H1 (cell line): ENCODE results near the gene ZBP1.

Source experiments
- BRCA1 ChIP-seq: IDR thresholded peaks from 2 replicates; pipeline ENCODE4 v1.6.1; 2012; ENCODE audit warnings: low read depth, low read length, improper control_type of control experiment
- EGR1 ChIP-seq: IDR thresholded peaks from 2 replicates; pipeline ENCODE4 v1.6.1; 2011; ENCODE audit warnings: low read depth, low read length, borderline replicate concordance
- EP300 ChIP-seq, 2 experiments: IDR thresholded peaks; 1 replicate in 1 of 2; 2 replicates in 1 of 2; pipeline ENCODE4 v1.6.1; 2011 to 2012; ENCODE audit warnings: low read depth in 2 of 2, low read length in 2 of 2, mild to moderate bottlenecking in 2 of 2, borderline replicate concordance in 1 of 2, inconsistent platforms in 1 of 2, moderate library complexity in 1 of 2
- GABPA ChIP-seq: IDR thresholded peaks from 2 replicates; pipeline ENCODE4 v1.6.1; 2011; ENCODE audit warnings: mild to moderate bottlenecking, low read length, moderate library complexity, borderline replicate concordance; ENCODE audit not compliant: insufficient read depth
- POLR2A ChIP-seq, 2 experiments: IDR thresholded peaks; 1 replicate in 1 of 2; 2 replicates in 1 of 2; pipeline ENCODE4 v1.6.1; 2011; ENCODE audit warnings: low read depth in 2 of 2, low read length in 2 of 2, mild to moderate bottlenecking in 2 of 2; ENCODE audit errors: control extremely low read depth in 1 of 2
- POLR2AphosphoS5 ChIP-seq: IDR thresholded peaks from 2 replicates; pipeline ENCODE4 v1.6.1; 2011; ENCODE audit warnings: low read depth, low read length
- RNF2 ChIP-seq: fragments of 200-900, 300-1000 bp; sonication (generic); IDR thresholded peaks from 2 replicates; pipeline ENCODE4 v1.7.1; 2016; ENCODE audit warnings: borderline replicate concordance, low read depth, mild to moderate bottlenecking, antibody characterized with exemption, low read length; ENCODE audit not compliant: poor library complexity, severe bottlenecking; ENCODE audit errors: missing control alignments
- SIN3A ChIP-seq, 2 experiments: IDR thresholded peaks in 1 of 2; conservative IDR thresholded peaks in 1 of 2; 2 replicates each; pipeline ENCODE4 v1.6.1; 2011 to 2012; ENCODE audit warnings: low read length in 2 of 2, improper control_type of control experiment in 1 of 2, low read depth in 1 of 2, mild to moderate bottlenecking in 1 of 2
- TAF1 ChIP-seq: IDR thresholded peaks from 2 replicates; pipeline ENCODE4 v1.6.1; 2011; ENCODE audit warnings: mild to moderate bottlenecking, low read depth, low read length
- TEAD4 ChIP-seq: IDR thresholded peaks from 2 replicates; pipeline ENCODE4 v1.6.1; 2012; ENCODE audit warnings: low read depth, low read length, inconsistent platforms, mixed read lengths
- TF ChIP-seq, protein P1 (sequence below), 3 experiments: IDR thresholded peaks; 1 replicate in 2 of 3; 2 replicates in 1 of 3; pipeline versions ENCODE4 v1.5.1 to v1.6.1; 2011; ENCODE audit warnings: low read length in 3 of 3, mild to moderate bottlenecking in 3 of 3, inconsistent platforms in 2 of 3, low read depth in 1 of 3, moderate library complexity in 1 of 3; ENCODE audit not compliant: insufficient read depth in 1 of 3; ENCODE audit errors: control extremely low read depth in 1 of 3
- TF ChIP-seq, protein P2 (sequence below): IDR thresholded peaks from 2 replicates; pipeline ENCODE4 v1.6.1; 2011; ENCODE audit warnings: low read length, improper control_type of control experiment

DNA sequence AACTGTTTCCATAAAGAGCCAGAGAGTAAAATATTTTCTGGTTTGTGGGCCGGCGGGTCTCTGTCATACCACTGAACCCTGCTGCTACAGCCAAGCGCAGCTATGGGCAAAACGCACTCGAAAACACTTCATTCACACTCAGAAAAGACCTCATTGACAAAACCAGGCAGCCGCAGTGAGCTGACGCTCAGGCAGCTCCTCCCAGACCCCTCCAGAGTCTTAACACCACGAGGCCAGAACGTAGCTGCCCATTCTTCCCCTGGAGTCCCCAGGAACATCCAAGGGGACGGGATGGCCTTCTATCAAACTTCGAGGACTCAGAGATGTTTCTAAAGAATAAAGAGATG lies 35.6 kb upstream of the ZBP1 start:
- no peak for TF ChIP-seq POLR2A (IDR thresholded peaks at IDR 0.05; ENCODE audit: control extremely low read depth in 1 of 2, low read depth in 2 of 2, low read length in 2 of 2)
- no peak for TF ChIP-seq RNF2
- no peak for TF ChIP-seq POLR2AphosphoS5
- TF ChIP-seq, protein P1, sequence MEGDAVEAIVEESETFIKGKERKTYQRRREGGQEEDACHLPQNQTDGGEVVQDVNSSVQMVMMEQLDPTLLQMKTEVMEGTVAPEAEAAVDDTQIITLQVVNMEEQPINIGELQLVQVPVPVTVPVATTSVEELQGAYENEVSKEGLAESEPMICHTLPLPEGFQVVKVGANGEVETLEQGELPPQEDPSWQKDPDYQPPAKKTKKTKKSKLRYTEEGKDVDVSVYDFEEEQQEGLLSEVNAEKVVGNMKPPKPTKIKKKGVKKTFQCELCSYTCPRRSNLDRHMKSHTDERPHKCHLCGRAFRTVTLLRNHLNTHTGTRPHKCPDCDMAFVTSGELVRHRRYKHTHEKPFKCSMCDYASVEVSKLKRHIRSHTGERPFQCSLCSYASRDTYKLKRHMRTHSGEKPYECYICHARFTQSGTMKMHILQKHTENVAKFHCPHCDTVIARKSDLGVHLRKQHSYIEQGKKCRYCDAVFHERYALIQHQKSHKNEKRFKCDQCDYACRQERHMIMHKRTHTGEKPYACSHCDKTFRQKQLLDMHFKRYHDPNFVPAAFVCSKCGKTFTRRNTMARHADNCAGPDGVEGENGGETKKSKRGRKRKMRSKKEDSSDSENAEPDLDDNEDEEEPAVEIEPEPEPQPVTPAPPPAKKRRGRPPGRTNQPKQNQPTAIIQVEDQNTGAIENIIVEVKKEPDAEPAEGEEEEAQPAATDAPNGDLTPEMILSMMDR (IDR thresholded peaks at IDR 0.05; ENCODE audit: control extremely low read depth in 1 of 3, insufficient read depth in 1 of 3, low read depth in 1 of 3, low read length in 3 of 3), result no peak
- TF ChIP-seq EGR1, result no peak
- TF ChIP-seq BRCA1, result no peak
- TF ChIP-seq TEAD4, result no peak
- no peak for TF ChIP-seq SIN3A (conservative IDR thresholded peaks at IDR 0.05 in 1 of 2, IDR thresholded peaks at IDR 0.05 in 1 of 2; ENCODE audit: low read depth in 1 of 2, low read length in 2 of 2)
- TF ChIP-seq, protein P2, sequence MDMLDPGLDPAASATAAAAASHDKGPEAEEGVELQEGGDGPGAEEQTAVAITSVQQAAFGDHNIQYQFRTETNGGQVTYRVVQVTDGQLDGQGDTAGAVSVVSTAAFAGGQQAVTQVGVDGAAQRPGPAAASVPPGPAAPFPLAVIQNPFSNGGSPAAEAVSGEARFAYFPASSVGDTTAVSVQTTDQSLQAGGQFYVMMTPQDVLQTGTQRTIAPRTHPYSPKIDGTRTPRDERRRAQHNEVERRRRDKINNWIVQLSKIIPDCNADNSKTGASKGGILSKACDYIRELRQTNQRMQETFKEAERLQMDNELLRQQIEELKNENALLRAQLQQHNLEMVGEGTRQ, result no peak
- no peak for TF ChIP-seq EP300 (IDR thresholded peaks at IDR 0.05; ENCODE audit: borderline replicate concordance in 1 of 2, low read depth in 2 of 2, low read length in 2 of 2)
- no peak for TF ChIP-seq GABPA
- no peak for TF ChIP-seq TAF1
